ENCODE data around the gene RIPPLY1. TPM values are rescaled to one million over a fixed set of nuclear protein-coding genes. Genes with fewer than 3 reads are reported as not detected.

Gene RIPPLY1
- polyA plus RNA-seq, 3 donors = not detected

GRCh38 chrX:106948641-106949040 is 45.5 kb upstream of the RIPPLY1 start:
- Histone ChIP-seq H4K20me1 (ENCODE audit: insufficient read depth, low read length) (no peaks in the 10 kb centered on the region), H3K79me2 (ENCODE audit: insufficient read depth, low read length) (no peaks in the 10 kb centered on the region), H3K9ac (ENCODE audit: insufficient read depth, low read length, poor library complexity, severe bottlenecking) (no peak overlapping the region), H3K27me3 (ENCODE audit: control insufficient read depth in 2 of 2, insufficient read depth in 2 of 2, low read length in 2 of 2) (no peaks in the 10 kb centered on the region), H2AFZ (ENCODE audit: insufficient read depth, low read depth, low read length, poor library complexity, severe bottlenecking) (no peak overlapping the region), H3K4me2 (replicated peaks; ENCODE audit: extremely low read depth, low read length, poor library complexity, severe bottlenecking) (no peak overlapping the region), H3K9me3 (replicated peaks in 1 of 2; ENCODE audit: control insufficient read depth in 1 of 2, insufficient read depth in 1 of 2, low read length in 2 of 2) (no peaks in the 10 kb centered on the region), H3K36me3 (replicated peaks in 1 of 2; ENCODE audit: control insufficient read depth in 1 of 2, insufficient read depth in 2 of 2, low read length in 2 of 2) (no peaks in the 10 kb centered on the region), H3K4me1 (ENCODE audit: control insufficient read depth in 1 of 2, insufficient read depth in 2 of 2, low read length in 2 of 2) (no peaks in the 10 kb centered on the region), H3K27ac (ENCODE audit: low read depth in 1 of 2, low read length in 2 of 2) (no peak overlapping the region), H3K4me3 (replicated peaks in 1 of 3; ENCODE audit: low read depth in 2 of 3, low read length in 3 of 3) (no peak overlapping the region)
- no CpG with 5 or more reads among the region's 3 CpGs for WGBS (ENCODE audit: insufficient coverage)
- Mint-ChIP-seq H3K4me3 (no peak overlapping the region), H3K27ac (no peak overlapping the region), H3K9me3 (no peaks in the 10 kb centered on the region), H3K4me1 (peaks cover 4% of the 10 kb centered on the region), H3K27me3 (ENCODE audit: low read depth in 3 of 3) (peaks cover 0 to 7% (median 0%) of the 10 kb centered on the region in 3 donors), H3K36me3 (no peaks in the 10 kb centered on the region)
- TF ChIP-seq, protein P1, sequence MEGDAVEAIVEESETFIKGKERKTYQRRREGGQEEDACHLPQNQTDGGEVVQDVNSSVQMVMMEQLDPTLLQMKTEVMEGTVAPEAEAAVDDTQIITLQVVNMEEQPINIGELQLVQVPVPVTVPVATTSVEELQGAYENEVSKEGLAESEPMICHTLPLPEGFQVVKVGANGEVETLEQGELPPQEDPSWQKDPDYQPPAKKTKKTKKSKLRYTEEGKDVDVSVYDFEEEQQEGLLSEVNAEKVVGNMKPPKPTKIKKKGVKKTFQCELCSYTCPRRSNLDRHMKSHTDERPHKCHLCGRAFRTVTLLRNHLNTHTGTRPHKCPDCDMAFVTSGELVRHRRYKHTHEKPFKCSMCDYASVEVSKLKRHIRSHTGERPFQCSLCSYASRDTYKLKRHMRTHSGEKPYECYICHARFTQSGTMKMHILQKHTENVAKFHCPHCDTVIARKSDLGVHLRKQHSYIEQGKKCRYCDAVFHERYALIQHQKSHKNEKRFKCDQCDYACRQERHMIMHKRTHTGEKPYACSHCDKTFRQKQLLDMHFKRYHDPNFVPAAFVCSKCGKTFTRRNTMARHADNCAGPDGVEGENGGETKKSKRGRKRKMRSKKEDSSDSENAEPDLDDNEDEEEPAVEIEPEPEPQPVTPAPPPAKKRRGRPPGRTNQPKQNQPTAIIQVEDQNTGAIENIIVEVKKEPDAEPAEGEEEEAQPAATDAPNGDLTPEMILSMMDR (IDR thresholded peaks at IDR 0.05) = no peak
- no peak for DNase-seq
- intact Hi-C loops (cut with micrococcal nuclease) = no loop called here

DNA sequence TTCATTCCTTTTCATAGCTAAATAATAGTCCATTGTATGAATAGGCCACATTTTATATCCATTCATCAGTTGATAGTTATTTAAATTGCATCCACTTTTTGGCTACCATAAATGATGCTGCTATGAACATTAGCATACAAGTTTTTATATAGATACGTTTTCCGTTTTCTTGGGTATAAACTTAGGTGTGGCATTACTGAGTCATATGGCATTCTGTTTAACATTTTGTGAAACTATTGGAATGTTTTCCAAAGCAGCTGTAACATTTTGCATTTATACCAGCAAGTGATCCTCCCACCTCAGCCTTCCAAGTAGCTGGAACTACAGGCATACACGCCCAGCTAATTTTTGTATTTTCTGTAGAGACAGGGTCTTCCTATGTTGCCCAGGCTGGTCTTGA is 43.3 kb upstream of the RIPPLY1 start:
- H3K79me2 ChIP-seq (ENCODE audit: insufficient read depth, low read length) = no peaks in the 10 kb centered on the region
- WGBS (ENCODE audit: insufficient coverage) = no CpG with 5 or more reads among the region's 3 CpGs
- TF ChIP-seq, protein P1 (IDR thresholded peaks at IDR 0.05) = no peak
- no peak overlapping the region for H3K4me2 ChIP-seq (replicated peaks; ENCODE audit: extremely low read depth, low read length, poor library complexity, severe bottlenecking)
- no peak overlapping the region for H3K9ac ChIP-seq (ENCODE audit: insufficient read depth, low read length, poor library complexity, severe bottlenecking)
- no peak overlapping the region for H3K4me3 Mint-ChIP-seq
- peaks cover 0 to 7% (median 1%) of the 10 kb centered on the region in 3 donors for H3K27me3 Mint-ChIP-seq (ENCODE audit: low read depth in 3 of 3)
- H3K27me3 ChIP-seq (ENCODE audit: control insufficient read depth in 2 of 2, insufficient read depth in 2 of 2, low read length in 2 of 2) = no peaks in the 10 kb centered on the region
- no peak overlapping the region for H2AFZ ChIP-seq (ENCODE audit: insufficient read depth, low read depth, low read length, poor library complexity, severe bottlenecking)
- peaks cover 4% of the 10 kb centered on the region for H3K4me1 Mint-ChIP-seq
- no peak for DNase-seq
- intact Hi-C loops (cut with micrococcal nuclease) = no loop called here
- H3K27ac ChIP-seq (ENCODE audit: low read depth in 1 of 2, low read length in 2 of 2) = no peak overlapping the region
- no peaks in the 10 kb centered on the region for H3K36me3 Mint-ChIP-seq
- no peak overlapping the region for H3K4me3 ChIP-seq (replicated peaks in 1 of 3; ENCODE audit: low read depth in 2 of 3, low read length in 3 of 3)
- no peaks in the 10 kb centered on the region for H3K9me3 ChIP-seq (replicated peaks in 1 of 2; ENCODE audit: control insufficient read depth in 1 of 2, insufficient read depth in 1 of 2, low read length in 2 of 2)
- no peaks in the 10 kb centered on the region for H3K36me3 ChIP-seq (replicated peaks in 1 of 2; ENCODE audit: control insufficient read depth in 1 of 2, insufficient read depth in 2 of 2, low read length in 2 of 2)
- H3K27ac Mint-ChIP-seq = no peak overlapping the region
- H4K20me1 ChIP-seq (ENCODE audit: insufficient read depth, low read length) = no peaks in the 10 kb centered on the region
- H3K4me1 ChIP-seq (ENCODE audit: control insufficient read depth in 1 of 2, insufficient read depth in 2 of 2, low read length in 2 of 2) = no peaks in the 10 kb centered on the region
- H3K9me3 Mint-ChIP-seq = no peaks in the 10 kb centered on the region

Measured in CD14-positive monocyte (primary cell).